Measurements from ENCODE around the gene ZC3H14.
"Not testable (repeated sequence)": the region's sequence is repeated elsewhere in the genome, so short reads cannot be mapped to it uniquely, and the experiment has no call there.

ZC3H14 gene, protein sequence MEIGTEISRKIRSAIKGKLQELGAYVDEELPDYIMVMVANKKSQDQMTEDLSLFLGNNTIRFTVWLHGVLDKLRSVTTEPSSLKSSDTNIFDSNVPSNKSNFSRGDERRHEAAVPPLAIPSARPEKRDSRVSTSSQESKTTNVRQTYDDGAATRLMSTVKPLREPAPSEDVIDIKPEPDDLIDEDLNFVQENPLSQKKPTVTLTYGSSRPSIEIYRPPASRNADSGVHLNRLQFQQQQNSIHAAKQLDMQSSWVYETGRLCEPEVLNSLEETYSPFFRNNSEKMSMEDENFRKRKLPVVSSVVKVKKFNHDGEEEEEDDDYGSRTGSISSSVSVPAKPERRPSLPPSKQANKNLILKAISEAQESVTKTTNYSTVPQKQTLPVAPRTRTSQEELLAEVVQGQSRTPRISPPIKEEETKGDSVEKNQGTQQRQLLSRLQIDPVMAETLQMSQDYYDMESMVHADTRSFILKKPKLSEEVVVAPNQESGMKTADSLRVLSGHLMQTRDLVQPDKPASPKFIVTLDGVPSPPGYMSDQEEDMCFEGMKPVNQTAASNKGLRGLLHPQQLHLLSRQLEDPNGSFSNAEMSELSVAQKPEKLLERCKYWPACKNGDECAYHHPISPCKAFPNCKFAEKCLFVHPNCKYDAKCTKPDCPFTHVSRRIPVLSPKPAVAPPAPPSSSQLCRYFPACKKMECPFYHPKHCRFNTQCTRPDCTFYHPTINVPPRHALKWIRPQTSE

DNA sequence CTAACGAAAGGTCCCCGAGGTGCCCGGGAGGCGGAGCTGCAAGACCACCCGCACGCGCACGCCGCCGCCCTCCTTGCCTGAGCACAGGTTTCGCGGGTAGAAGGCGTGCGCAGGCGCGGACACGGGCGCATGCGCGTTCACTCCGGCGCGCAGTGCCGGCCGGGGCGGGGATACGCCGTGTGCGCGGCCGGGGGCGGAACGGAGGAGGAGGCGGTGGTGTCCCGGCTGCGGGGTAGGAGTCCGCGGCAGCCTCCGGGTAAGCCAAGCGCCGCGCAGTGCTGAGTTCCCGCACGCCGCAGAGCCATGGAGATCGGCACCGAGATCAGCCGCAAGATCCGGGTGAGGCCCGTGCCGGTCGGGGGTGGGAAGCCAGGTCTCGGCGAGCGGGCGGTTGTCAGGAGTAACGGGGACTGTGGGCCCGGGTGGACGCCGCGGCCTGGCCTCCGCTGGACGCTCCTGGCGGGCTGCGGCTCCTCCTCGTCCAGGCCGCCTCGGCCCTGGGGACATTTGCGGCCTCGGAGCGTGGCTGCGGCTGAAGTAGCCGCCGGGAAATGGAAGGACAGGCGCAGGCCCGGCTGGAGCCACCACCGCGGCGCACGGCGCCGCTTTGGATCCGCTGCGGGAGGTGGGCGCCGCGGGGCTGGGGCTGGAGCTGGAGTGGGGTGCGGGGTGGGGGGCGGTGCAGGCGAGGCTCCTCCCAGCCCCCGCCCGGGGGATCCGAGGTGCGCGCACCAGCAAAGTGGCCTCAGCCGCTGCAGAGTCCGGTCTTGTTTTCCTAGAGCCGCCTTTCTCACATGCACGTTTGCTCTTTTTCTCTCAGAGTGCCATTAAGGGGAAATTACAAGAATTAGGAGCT lies at the start of gene ZC3H14:
Gene ZC3H14, plus strand, starts transcription at position 207 of the 856 bp plus-strand sequence. Its CDS starts 97 bp downstream, at position 304.
- in situ Hi-C loops (cut with MboI; ENCODE audit: low sequenced_read_pairs): no loop called here

DNA sequence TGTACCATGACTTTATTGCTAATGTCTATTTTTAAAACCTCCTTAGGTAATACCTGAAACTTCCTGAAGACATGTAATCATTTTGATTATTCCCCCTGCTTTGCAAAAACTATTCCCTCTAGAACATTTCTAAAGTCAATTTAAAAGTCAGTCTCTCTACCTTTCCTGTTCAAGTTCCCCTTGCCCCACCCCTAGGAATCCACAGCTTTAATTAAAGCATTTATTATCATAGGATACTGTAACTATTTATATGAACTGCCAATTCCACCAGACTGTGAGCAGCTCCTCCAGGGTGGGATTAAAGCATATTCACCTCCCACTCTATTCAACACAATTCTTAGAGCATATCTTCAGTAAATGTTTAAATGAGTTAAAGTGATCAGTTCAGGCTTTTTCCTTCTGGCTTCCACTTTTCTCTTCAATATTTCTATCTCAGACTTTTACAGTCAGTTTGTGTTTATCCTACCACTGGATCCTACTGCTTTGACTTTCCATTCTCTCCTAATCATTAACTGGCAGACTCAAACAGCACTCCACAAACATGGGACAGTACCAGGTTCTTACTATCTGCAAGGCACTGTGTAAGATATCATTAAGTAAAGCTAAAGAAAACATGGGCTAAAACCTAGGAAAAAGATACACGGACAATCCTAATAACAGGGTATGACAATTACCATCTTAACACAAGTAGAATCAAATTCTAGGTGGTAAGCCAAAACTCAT lies 47.2 kb upstream of the ZC3H14 start:
- in situ Hi-C loops (cut with MboI; ENCODE audit: low sequenced_read_pairs): no loop called here

DNA sequence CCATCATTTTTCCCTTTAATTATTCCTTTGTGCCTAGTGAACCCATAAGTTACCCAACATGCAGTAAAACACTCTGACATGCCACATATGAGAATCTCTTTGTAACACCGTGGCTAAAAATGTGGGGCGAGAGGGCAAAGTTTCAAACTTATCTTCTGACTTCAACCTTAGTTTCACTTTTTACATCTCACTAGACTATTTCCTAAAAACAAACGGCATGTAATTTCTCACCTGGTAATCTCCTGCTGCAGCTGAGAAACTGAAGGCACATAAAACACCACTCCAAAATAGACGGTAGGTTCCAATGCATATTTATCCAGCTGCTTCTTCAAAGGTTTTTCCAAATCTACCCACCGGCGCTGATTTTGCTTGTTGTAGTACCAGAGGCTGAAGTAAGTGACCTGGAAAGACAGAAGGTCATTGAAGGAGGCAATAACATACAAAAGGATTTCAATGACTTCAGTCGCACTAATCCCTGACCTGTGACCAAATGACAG lies 45.9 kb upstream of the ZC3H14 start:
- in situ Hi-C loops (cut with MboI; ENCODE audit: low sequenced_read_pairs): no loop called here

DNA sequence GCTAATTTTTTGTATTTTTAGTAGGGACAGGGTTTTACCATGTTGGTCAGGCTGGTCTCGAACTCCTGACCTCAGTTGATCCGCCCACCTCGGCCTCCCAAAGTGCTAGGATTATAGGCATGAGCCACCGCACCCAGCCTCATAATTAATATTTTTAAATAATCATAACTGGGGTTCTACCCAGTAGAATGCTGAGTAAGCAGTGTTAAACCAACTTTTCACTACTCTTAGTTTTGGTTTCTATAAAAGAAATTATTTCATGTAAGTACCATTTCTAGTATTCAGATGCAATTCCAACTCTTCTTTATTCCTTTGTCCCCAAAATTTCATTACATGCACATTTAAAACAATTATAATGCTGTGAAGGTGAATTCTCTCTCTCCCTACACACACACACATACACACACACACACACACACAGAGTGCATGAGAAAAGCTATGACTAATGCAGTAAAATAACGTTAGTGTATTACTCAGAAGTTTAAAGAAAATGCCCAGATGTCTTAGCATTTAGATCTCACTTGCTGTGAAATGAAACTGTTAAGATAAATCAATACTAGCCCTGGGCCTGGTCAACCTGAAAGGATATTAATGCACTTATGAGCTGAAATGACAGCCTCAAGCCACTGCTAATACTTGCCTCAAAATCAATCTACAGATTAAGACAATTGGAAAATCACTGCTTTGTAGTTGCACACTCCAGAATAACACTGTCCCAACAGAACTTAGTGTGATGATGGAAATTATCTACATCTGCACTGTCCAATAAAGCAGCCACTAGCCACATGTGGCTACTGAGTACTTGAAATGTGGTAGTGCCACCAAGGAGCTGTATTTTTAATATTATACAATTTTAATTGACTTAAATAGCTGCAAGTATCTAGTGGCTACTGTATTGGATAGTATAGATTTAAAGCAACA lies 44.0 kb upstream of the ZC3H14 start:
- in situ Hi-C loops (cut with MboI; ENCODE audit: low sequenced_read_pairs): no loop called here

DNA sequence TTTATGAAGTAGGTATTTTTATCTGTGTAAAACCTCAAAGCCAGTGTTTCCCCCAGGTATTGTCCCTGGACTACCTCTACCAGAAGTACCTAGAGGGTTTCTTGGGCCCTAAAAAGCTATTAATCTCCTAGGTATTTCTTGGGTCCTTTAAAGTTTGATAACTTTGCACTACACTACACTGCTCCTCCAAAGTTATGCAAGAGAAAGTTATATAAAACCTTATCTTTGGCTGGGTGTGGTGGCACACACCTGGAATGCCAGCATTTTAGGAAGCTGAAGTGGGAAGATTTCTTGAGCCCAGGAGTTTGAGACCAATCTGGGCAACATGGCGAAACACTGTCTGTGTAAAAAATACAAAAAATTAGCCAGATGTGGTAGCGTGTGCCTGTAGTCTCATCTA lies 42.9 kb upstream of the ZC3H14 start:
- in situ Hi-C loops (cut with MboI; ENCODE audit: low sequenced_read_pairs): no loop called here

DNA sequence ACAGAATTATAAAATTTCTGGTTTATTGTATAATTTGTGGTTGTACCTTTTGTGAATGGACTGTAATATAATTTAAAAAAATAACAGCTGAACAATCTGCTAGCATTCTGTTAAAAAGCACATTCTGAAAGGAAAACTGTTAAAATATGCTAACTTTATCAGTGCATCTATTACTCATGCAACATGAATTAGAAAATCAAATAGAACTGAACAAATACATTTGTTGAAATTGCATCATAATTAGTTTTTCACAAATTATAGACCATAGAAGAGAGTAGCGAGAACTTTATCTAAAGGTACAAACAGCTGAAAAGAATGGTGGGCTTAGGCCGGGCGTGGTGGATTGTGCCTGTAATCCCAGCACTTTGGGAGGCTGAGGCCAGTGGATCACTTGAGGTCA lies 41.0 kb upstream of the ZC3H14 start:
- in situ Hi-C loops (cut with MboI; ENCODE audit: low sequenced_read_pairs): no loop called here

DNA sequence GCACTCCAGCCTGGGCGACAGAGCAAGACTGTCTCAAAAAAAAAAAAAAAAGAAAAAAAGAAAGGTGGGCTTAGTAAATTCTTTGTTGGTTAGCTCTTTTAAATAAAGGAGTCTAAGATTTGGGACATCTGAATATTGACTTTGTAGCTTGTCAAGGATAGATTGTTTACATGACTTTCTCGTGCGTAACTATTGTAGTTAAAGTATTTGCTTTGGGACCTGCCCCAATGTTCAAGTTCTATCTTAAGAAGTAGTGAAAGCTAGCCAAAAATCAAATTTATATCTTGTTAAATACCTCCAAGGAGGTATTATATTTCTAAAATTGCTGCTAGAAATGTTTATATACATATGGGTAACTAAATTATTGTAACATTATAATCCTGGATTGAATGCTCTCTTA lies 40.4 kb upstream of the ZC3H14 start:
- in situ Hi-C loops (cut with MboI; ENCODE audit: low sequenced_read_pairs): no loop called here

DNA sequence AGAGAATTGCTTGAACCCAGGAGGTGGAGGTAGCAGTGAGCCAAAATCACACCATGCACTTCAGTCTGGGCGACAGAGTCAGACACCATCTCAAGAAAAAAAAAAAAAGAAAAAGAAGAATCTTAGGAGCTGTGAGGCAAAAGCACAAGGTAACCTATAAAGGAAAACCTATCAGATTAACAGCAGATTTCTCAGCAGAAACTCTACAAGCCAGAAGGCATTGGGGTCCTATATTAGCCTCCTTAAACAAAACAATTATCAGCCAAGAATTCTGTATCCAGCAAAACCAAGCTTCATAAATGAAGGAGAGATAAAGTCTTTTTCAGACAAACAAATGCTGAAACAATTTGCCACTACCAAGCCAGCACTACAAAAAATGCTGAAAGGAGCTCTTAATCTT lies 32.9 kb upstream of the ZC3H14 start:
- in situ Hi-C loops (cut with MboI; ENCODE audit: low sequenced_read_pairs): not testable (repeated sequence)

DNA sequence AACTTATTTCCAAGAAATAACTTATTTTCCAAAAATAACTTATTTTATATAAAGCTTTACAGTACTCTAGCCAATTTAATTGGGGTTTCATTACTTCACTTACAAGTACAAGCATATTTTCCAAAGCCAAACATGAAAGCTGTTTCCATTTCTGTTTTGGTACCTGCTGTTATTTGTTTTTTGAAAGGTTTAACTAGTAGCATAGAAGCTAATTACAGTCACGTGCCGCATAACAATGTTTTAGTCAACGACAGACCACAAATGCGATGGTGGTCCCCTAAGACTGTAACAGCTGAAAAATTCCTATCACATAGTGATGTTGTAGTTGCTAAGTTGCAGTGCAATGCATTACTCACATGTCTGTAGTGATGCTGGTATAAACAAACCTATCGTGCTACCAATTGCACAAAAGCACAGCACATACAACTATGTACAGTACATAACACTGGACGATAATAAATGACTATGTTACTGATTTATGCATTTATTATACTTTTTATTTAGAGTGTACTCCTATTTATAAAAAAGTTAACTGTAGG lies 29.7 kb upstream of the ZC3H14 start:
- in situ Hi-C loops (cut with MboI; ENCODE audit: low sequenced_read_pairs): no loop called here

DNA sequence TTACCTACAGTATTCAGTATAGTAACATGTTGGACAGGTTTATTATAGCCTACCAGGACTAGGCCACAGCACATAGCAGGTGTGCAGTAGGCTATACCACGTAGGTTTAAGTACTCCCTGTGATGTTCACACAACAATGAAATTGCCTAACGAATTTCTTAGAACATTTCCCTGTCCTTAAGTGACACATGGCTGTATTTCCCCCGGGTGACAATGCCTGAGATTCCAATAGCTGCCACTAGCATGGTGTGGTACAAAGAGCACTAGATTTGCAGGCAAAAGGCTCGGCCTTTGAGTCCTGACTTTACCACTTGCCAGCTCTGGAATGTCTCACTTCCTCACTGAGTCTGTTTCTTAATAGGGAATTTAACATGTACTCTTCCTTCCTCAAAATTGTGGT lies 27.7 kb upstream of the ZC3H14 start:
- in situ Hi-C loops (cut with MboI; ENCODE audit: low sequenced_read_pairs): no loop called here

DNA sequence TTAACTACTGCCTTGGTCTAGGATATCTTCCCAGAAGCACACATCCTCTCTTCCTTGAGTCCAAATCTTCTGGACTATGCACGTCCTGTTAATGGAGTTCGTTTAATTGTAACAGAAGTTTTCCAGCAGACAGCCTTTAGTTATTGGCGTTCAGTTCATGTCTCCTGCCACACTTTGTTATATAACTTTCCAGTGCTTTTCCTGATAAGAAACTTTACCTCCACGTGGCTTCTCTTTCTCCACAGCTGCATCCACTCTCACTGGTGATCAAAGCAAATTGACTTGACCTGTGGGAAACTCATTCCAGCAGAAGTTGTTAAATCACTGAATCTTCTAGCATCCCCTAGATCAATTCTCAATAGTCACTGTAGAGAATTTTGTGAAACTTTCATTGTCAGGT lies 27.0 kb upstream of the ZC3H14 start:
- in situ Hi-C loops (cut with MboI; ENCODE audit: low sequenced_read_pairs): no loop called here

DNA sequence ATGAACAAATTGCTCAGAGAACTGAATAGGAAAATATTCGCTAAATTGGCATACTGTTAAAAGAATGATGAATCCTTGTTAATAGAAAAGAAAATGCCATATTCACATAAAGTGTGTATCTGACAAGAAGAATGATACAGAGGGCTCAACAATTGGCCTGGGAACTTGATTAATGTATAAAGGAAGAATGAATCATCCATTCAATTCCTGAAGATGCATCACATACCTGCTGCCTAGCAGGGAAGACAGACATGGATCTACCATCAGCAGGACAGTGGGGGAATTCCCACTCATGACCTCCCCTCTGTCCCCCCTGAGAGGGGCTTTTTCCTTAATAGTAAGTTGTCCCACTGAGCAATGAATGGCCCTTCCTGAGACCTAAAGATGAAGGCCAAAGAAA lies 21.5 kb upstream of the ZC3H14 start:
- in situ Hi-C loops (cut with MboI; ENCODE audit: low sequenced_read_pairs): no loop called here

DNA sequence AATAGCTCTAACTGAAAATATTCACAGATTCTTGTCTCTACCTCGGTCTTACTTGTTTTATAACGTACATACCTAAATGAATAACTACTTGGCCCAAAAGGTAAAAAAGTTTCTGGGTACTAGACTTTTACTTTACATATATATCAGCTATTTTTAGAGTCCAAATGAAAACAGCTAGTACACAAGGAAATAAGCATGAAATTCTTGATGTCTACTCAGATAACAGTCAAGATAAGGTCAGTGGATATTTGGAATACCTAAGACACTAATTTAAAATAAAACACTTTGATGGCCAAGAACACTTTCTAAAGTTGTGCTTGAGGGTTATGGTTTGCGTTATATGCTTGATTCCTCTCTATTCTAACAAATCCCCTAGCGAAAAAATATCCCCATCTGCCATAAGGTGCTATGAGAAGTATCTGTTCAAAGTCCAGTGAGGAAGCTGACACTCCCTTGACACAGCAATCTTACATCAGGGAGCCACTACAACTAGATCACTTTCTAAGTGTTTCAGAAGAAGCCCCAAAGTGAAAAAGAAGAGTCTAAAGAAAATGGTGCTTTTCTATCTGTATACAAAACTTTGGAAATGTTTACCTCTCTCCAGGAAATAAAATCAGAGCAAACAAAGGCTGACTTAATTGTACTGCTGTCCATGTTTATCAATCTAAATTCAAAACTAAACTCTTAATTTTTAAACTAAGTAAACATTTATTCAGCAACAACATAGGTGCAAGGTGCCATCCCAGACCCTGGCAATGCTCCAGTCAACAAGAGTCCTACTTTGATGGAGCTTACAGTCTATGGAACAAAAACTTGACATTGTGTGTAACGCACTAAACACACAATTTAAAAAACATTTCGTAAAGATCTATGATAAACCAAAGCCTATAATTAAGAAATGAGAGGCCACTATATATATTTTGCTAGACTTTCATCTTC lies 19.7 kb upstream of the ZC3H14 start:
- in situ Hi-C loops (cut with MboI; ENCODE audit: low sequenced_read_pairs): no loop called here

DNA sequence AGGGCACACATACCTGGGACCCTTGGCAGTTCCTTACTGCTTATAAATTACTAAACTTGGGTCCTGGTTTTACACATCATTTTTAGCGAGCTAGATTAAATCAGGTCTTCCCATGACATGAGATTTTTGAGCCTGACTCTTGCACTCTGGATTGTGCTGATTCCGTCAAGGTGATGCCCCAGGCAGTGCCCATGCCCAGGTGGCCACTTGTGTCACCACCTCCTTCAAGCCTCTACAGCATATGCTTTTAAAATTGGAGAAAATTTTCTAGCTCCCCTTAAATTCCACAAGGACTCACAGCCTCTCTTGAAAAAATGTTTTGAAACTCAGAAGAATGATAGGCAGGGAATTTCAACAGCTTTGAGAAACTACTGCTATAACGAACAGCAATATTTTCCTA lies 17.6 kb upstream of the ZC3H14 start:
- in situ Hi-C loops (cut with MboI; ENCODE audit: low sequenced_read_pairs): no loop called here

DNA sequence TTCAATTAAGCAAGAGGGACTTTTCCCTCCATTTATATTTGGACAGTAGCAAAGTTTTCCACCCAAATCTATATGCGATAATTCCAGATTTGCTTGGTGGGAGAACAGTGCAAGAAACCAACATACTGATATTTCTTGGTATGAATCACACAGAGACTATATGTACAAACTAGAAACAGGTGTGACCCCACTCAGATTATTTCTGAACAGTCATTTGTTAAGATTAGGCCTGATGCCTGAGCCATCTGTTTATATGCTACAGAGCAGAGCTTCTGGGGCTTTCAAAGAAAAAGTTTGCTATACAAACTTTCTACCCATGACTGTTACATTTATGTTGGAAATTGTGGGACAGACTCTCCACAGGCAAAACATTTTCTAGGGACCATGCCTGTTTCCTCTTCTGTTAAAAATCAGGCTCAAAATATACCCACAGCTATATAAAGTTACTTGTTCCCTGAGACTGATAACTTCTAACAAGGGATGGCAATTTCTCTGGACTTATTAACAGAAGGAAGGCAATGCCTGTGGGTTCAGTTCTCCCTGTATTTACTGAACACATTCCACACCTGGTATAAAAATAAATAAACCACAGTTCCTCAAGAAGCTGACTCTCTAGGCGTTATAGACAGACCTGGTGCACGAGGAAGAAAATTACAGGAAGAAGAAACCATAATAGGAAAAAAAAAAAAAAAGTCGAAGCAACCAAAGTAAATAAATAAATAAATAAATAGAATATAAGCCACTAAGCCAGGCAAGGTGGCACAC lies 16.0 kb upstream of the ZC3H14 start:
- in situ Hi-C loops (cut with MboI; ENCODE audit: low sequenced_read_pairs): no loop called here

DNA sequence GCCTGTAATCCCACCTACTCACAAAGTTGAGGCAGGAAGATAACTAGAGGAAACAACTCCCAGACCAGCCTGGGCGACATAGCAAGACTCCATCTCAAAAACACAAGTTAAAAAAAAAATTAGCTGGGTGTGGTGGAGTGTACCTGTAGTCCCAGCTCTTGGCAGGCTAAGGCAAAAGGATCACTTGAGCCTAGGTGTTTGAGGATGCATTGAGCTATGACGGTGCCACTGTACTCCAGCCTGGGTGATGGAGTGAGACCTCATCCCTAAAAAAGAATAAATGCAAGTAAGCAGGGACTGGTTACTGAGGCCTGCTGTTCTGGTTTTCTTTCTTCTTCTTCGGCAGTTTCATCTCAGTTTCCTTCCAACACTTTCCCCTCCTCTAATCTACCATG lies 15.5 kb upstream of the ZC3H14 start:
- in situ Hi-C loops (cut with MboI; ENCODE audit: low sequenced_read_pairs): no loop called here

DNA sequence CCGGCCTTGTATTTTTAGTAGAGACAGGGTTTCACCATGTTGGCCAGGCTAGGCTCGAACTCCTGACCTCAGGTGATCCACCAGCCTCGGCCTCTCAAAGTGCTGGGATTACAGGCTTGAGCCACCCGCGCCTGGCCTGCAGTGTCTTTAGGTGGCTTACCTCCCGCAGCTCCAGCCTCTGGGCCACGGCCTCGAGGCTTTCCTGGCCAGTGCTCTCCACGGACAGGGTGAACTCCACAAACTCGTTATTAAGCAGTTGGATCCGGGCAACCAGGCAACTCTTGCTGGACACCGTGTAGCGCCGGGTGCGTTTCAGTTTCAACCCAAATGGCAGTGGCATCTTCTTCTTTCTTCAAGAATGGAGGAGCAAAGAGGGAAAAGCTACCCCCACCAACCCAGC lies 12.8 kb upstream of the ZC3H14 start:
- in situ Hi-C loops (cut with MboI; ENCODE audit: low sequenced_read_pairs): no loop called here

All from HL-60/S4 (cell line).